ENCODE data around the gene ADGRL3. TPM values are rescaled to one million over a fixed set of nuclear protein-coding genes. Genes with fewer than 3 reads are reported as not detected.

The ADGRL3 gene
- total and polyA plus RNA-seq, 2 donors (not counting 1 experiment from before 2014, with no cell fraction given): not detected

DNA sequence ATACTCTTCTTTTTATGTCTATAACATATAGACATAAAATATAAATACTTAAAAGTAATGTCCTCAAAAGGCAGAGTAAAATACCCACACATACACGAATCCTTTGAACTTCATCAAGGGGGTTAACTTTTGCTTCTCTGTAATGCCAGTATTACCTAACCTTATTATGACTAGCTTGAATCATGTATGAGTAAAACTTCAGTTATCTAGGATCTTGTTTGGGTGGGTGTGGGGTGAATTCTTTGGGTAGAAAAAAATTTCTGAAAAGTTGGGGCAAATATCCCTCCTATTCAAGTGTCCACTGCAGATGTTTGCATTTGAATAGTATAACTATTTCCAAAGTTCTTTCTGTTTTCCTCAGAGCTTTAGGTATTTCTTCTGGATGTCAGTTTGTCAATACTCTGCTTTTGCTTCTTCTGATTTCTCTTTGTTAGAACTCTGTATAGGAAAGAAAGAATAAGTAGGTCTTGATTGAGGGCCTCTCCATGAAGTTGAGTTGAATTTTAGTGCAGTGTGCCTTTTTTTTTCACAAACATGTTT, 173.8 kb downstream of the ADGRL3 start:
- no peak overlapping the region for H3K27ac ChIP-seq (ENCODE audit: low read length in 2 of 2)
- intact Hi-C loops (cut with micrococcal nuclease): no loop called here

GRCh38 chr4:61374447-61374891, 174.3 kb downstream of the ADGRL3 start:
- H3K27me3 ChIP-seq (replicated peaks in 1 of 4; ENCODE audit: control extremely low read depth in 1 of 4, control insufficient read depth in 3 of 4, insufficient read depth in 4 of 4, low read length in 3 of 4): no peaks in the 10 kb centered on the region
- Mint-ChIP-seq H3K9me3 (ENCODE audit: insufficient read depth) (no peaks in the 10 kb centered on the region), H3K27me3 (no peaks in the 10 kb centered on the region), H3K4me1 (no peaks in the 10 kb centered on the region), H3K4me3 (no peak overlapping the region), H3K27ac (no peak overlapping the region)
- no peaks in the 10 kb centered on the region for H3K79me2 ChIP-seq (ENCODE audit: control insufficient read depth, insufficient read depth, low read length)
- 80% methylated on average over 1 of the region's 1 CpG for WGBS (ENCODE audit: insufficient coverage)
- no peak overlapping the region for H3K4me3 ChIP-seq (ENCODE audit: control extremely low read depth in 1 of 5, extremely low read depth in 1 of 5, insufficient read depth in 1 of 5, low read depth in 2 of 5, low read length in 4 of 5)
- CTCF ChIA-PET: no interaction called here
- H3K27ac ChIP-seq (ENCODE audit: low read length in 2 of 2): no peak overlapping the region
- H3K4me2 ChIP-seq (replicated peaks; ENCODE audit: low read depth, low read length, poor library complexity, severe bottlenecking): no peak overlapping the region
- H3K36me3 ChIP-seq (replicated peaks in 1 of 2; ENCODE audit: control extremely low read depth in 1 of 2, control insufficient read depth in 1 of 2, extremely low read depth in 1 of 2, insufficient read depth in 2 of 2, low read length in 1 of 2): no peaks in the 10 kb centered on the region
- H3K9me3 ChIP-seq (ENCODE audit: control extremely low read depth in 1 of 3, control insufficient read depth in 2 of 3, insufficient read depth in 1 of 3, low read length in 2 of 3): peaks cover 0 to 4% (median 0%) of the 10 kb centered on the region in 3 donors
- TF ChIP-seq, protein P1, sequence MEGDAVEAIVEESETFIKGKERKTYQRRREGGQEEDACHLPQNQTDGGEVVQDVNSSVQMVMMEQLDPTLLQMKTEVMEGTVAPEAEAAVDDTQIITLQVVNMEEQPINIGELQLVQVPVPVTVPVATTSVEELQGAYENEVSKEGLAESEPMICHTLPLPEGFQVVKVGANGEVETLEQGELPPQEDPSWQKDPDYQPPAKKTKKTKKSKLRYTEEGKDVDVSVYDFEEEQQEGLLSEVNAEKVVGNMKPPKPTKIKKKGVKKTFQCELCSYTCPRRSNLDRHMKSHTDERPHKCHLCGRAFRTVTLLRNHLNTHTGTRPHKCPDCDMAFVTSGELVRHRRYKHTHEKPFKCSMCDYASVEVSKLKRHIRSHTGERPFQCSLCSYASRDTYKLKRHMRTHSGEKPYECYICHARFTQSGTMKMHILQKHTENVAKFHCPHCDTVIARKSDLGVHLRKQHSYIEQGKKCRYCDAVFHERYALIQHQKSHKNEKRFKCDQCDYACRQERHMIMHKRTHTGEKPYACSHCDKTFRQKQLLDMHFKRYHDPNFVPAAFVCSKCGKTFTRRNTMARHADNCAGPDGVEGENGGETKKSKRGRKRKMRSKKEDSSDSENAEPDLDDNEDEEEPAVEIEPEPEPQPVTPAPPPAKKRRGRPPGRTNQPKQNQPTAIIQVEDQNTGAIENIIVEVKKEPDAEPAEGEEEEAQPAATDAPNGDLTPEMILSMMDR (IDR thresholded peaks at IDR 0.05): no peak
- no peak for TF ChIP-seq EZH2 (IDR thresholded peaks at IDR 0.05; ENCODE audit: borderline replicate concordance, insufficient read depth, low read depth, low read length, poor library complexity, severe bottlenecking)
- POLR2A ChIA-PET: no interaction called here
- H3K9ac ChIP-seq (ENCODE audit: low read length): no peak overlapping the region
- H2AFZ ChIP-seq (ENCODE audit: insufficient read depth, low read depth, low read length, poor library complexity, severe bottlenecking): no peak overlapping the region
- DNase-seq (no peak), ATAC-seq (ENCODE audit: low read depth) (no peak)
- intact Hi-C loops (cut with micrococcal nuclease): no loop called here
- H4K20me1 ChIP-seq (ENCODE audit: control insufficient read depth, insufficient read depth, low read length, poor library complexity, severe bottlenecking): no peaks in the 10 kb centered on the region
- no peaks in the 10 kb centered on the region for H3K4me1 ChIP-seq (ENCODE audit: control insufficient read depth in 2 of 2, insufficient read depth in 2 of 2, low read length in 2 of 2)

More for the DNA sequence above, 173.8 kb downstream of the ADGRL3 start:
- no peak for ATAC-seq (ENCODE audit: low read depth)
- Mint-ChIP-seq H3K27ac (no peak overlapping the region), H3K27me3 (no peaks in the 10 kb centered on the region), H3K4me3 (no peak overlapping the region), H3K9me3 (ENCODE audit: insufficient read depth) (no peaks in the 10 kb centered on the region), H3K4me1 (no peaks in the 10 kb centered on the region)
- no peaks in the 10 kb centered on the region for H3K4me1 ChIP-seq (ENCODE audit: control insufficient read depth in 2 of 2, insufficient read depth in 2 of 2, low read length in 2 of 2)
- no peaks in the 10 kb centered on the region for H3K79me2 ChIP-seq (ENCODE audit: control insufficient read depth, insufficient read depth, low read length)
- no peak overlapping the region for H2AFZ ChIP-seq (ENCODE audit: insufficient read depth, low read depth, low read length, poor library complexity, severe bottlenecking)
- no peak overlapping the region for H3K4me3 ChIP-seq (ENCODE audit: control extremely low read depth in 1 of 5, extremely low read depth in 1 of 5, insufficient read depth in 1 of 5, low read depth in 2 of 5, low read length in 4 of 5)
- ChIA-PET POLR2A (no interaction called here), CTCF (no interaction called here)
- H3K4me2 ChIP-seq (replicated peaks; ENCODE audit: low read depth, low read length, poor library complexity, severe bottlenecking): no peak overlapping the region
- DNase-seq: no peak
- no peak overlapping the region for H3K9ac ChIP-seq (ENCODE audit: low read length)
- peaks cover 0 to 4% (median 0%) of the 10 kb centered on the region in 3 donors for H3K9me3 ChIP-seq (ENCODE audit: control extremely low read depth in 1 of 3, control insufficient read depth in 2 of 3, insufficient read depth in 1 of 3, low read length in 2 of 3)
- H4K20me1 ChIP-seq (ENCODE audit: control insufficient read depth, insufficient read depth, low read length, poor library complexity, severe bottlenecking): no peaks in the 10 kb centered on the region
- no CpG with 5 or more reads among the region's 1 CpG for WGBS (ENCODE audit: insufficient coverage)
- H3K36me3 ChIP-seq (replicated peaks in 1 of 2; ENCODE audit: control extremely low read depth in 1 of 2, control insufficient read depth in 1 of 2, extremely low read depth in 1 of 2, insufficient read depth in 2 of 2, low read length in 1 of 2): no peaks in the 10 kb centered on the region
- H3K27me3 ChIP-seq (replicated peaks in 1 of 4; ENCODE audit: control extremely low read depth in 1 of 4, control insufficient read depth in 3 of 4, insufficient read depth in 4 of 4, low read length in 3 of 4): no peaks in the 10 kb centered on the region
- TF ChIP-seq EZH2 (IDR thresholded peaks at IDR 0.05; ENCODE audit: borderline replicate concordance, insufficient read depth, low read depth, low read length, poor library complexity, severe bottlenecking): no peak
- TF ChIP-seq, protein P1 (IDR thresholded peaks at IDR 0.05): no peak

Data from B cell (primary cell).